C4-2B (cell line): ENCODE measurements around the gene CA12.
A peak's percentile ranks its signal among the peaks of the same experiment; 100 is the strongest.

Experiments used
- H3K27ac ChIP-seq: fragments of 450-650 bp; 2 replicates; pipeline ENCODE4 v1.5.1; 2017
- CTCF ChIP-seq: fragments of 450-650 bp; conservative IDR thresholded peaks from 2 replicates; pipeline ENCODE4 v1.5.1; 2017; ENCODE audit warnings: mild to moderate bottlenecking
- ZFX ChIP-seq: fragments of 450-650 bp; IDR thresholded peaks from 2 replicates; pipeline ENCODE4 v1.6.1; 2017

CA12 gene

GRCh38 chr15:63391669-63392360 lies 10.2 kb upstream of the CA12 start:
- H3K27ac ChIP-seq, result peak overlapping the region; percentile 33; the same call in 1 of the 2 replicates
- TF ChIP-seq CTCF, result no peak
- no peak for TF ChIP-seq ZFX

GRCh38 chr15:63390689-63391088 lies 9.0 kb upstream of the CA12 start:
- no peak for TF ChIP-seq CTCF
- no peak for TF ChIP-seq ZFX
- no peak overlapping the region for H3K27ac ChIP-seq

GRCh38 chr15:63389902-63390670 lies 8.4 kb upstream of the CA12 start:
- no peak overlapping the region for H3K27ac ChIP-seq
- TF ChIP-seq CTCF (no peak), ZFX (no peak)

- TF ChIP-seq CTCF, result no peak
- no peak for TF ChIP-seq ZFX
- H3K27ac ChIP-seq, result no peak overlapping the region
These were observed 6.9 kb upstream of the CA12 start for GRCh38 chr15:63388511-63388910.

- H3K27ac ChIP-seq, result no peak overlapping the region
- TF ChIP-seq CTCF, result no peak
- no peak for TF ChIP-seq ZFX
These were observed 6.3 kb upstream of the CA12 start for GRCh38 chr15:63387748-63388493.

- H3K27ac ChIP-seq, result no peak overlapping the region
- TF ChIP-seq ZFX (no peak), CTCF (no peak)
These were observed 4.4 kb upstream of the CA12 start for GRCh38 chr15:63385911-63386531.
